ENCODE measurements around the gene RRN3.
"Not testable (repeated sequence)": the region's sequence is repeated elsewhere in the genome, so short reads cannot be mapped to it uniquely, and the experiment has no call there.

RRN3 gene

DNA sequence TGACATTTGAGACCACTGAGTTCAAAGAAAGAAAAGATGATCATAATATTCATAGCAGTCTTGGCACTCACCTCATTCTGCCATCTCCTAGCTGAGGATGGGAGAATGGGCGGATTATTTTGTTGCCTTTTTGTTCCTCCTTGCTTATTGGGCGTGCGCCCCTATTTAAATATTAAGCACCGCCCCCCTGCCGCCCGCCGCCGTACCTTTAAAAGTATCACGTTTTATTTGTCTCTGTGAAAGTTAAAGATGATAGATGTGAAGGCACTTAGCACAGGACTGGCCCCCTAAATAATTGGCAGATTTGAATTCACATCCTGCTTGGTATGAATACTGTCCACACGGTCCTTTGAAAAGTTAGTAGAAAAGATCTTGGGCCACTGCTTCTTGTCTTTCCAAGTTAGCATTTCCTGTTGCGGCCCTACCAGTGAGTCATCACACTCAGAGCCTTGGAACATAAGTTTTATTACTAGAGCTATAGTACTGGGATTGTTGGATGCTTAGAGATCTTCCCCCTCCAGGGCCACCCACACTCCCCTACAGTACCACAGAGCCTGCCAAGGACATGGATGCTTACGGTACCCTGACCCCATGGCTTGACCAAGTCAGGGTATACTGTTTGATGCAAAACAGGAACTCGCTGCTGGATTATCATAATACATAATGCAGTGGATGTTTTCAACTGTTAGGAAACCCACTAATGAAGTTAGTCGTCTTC is 68.7 kb downstream of the RRN3 start:
- DNase-seq (ENCODE audit: low read depth): peak; percentile 77

DNA sequence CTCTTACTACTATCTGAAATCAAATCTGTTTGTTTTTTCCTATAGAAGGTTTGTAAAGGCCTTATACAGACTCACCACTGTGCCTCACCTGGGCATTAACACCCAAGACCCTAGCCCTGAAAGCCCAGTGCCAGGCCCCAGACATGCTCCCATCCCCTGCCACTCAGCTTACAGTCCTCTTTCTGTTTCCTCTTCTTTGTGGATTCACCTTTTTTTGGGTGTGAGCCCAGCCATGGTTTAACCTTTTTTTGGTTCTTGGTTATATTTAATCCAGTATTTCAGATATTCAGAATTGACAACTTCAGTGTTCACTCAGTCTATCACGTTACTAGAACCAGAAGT is 69.2 kb downstream of the RRN3 start:
- H3K4me3 ChIP-seq (replicated peaks; ENCODE audit: low read depth, low read length); DNase-seq (ENCODE audit: low read depth): not testable (repeated sequence)

More for the DNA sequence above, 68.7 kb downstream of the RRN3 start:
- not testable (repeated sequence) for H3K4me3 ChIP-seq (replicated peaks; ENCODE audit: low read depth, low read length)

DNA sequence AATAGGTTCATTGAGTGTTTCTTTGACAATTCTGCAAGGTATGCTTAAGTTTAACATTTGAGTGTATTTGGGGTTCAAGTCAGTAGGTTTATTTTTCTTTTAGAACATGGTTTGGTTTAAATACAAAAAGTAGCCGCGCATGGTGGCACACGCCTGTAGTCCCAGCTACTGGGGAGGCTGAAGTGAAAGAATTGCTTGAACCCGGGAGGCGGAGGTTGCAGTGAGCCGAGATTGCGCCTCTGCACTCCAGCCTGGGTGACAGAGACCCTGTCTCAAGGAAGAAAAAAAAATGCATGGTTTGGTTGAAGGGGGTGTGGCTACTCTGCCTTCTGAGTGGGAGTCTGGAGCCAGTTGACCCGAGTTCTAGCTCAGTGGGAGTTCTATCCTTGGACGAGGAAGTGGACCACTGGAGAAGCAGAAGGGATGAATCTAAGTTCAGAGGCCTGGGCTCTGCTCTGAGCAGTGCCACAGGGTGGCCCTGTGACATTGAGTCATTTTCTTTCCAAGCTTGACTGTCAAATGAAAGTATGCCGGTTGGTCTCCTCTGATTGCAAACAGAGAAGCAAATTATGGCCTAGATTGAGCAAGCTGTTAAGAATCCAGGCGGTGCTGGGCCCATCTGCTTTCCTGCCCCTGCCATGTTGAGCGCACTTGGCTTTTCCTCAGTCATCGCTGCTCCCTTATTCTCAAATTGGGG is 70.5 kb downstream of the RRN3 start:
- H3K4me3 ChIP-seq (replicated peaks; ENCODE audit: low read depth, low read length); DNase-seq (ENCODE audit: low read depth): not testable (repeated sequence)

DNA sequence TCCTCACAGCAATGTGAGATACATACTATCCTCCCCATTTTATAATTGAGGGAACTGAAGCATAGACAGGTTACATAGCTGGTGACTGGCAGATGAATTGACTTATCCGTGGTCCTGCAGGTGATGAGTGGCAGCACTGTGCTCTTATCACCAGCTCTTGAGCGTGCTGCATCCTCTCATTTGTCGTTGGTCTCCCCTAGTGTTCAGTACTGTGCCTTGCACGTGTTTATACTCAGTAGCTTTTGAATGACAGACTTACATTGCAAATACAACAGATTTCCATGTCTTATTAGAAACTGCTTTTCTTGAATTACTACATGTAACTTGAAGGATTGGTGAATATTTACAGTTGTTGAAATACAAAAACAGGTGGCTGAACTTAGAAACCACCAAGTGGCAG is 71.9 kb downstream of the RRN3 start:
- H3K4me3 ChIP-seq (replicated peaks; ENCODE audit: low read depth, low read length): not testable (repeated sequence)
- TF ChIP-seq, protein P1, sequence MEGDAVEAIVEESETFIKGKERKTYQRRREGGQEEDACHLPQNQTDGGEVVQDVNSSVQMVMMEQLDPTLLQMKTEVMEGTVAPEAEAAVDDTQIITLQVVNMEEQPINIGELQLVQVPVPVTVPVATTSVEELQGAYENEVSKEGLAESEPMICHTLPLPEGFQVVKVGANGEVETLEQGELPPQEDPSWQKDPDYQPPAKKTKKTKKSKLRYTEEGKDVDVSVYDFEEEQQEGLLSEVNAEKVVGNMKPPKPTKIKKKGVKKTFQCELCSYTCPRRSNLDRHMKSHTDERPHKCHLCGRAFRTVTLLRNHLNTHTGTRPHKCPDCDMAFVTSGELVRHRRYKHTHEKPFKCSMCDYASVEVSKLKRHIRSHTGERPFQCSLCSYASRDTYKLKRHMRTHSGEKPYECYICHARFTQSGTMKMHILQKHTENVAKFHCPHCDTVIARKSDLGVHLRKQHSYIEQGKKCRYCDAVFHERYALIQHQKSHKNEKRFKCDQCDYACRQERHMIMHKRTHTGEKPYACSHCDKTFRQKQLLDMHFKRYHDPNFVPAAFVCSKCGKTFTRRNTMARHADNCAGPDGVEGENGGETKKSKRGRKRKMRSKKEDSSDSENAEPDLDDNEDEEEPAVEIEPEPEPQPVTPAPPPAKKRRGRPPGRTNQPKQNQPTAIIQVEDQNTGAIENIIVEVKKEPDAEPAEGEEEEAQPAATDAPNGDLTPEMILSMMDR (IDR thresholded peaks at IDR 0.05; ENCODE audit: low read length, missing control alignments): peak; percentile 47
- DNase-seq (ENCODE audit: low read depth): peak; percentile 43

DNA sequence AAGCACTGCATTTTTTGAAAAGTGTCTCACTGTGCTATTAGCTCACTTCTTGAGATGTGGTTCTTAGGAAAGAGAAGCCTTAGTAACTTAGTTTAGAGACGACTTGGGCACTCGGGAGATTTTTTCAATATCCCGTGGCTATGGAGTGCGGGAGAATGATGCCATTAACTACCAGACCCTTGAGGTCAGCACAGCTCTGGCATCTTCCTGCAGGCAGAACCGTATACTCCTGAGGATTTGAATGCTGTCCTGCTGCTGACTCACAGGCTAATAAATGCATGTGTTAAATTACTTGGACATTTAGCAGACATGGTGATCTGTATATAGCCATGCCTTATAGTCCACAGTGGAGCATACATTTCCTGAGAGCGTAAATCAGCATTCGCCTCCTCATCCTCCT is 72.6 kb downstream of the RRN3 start:
- H3K4me3 ChIP-seq (replicated peaks; ENCODE audit: low read depth, low read length): not testable (repeated sequence)
- DNase-seq (ENCODE audit: low read depth): peak; percentile 3

DNA sequence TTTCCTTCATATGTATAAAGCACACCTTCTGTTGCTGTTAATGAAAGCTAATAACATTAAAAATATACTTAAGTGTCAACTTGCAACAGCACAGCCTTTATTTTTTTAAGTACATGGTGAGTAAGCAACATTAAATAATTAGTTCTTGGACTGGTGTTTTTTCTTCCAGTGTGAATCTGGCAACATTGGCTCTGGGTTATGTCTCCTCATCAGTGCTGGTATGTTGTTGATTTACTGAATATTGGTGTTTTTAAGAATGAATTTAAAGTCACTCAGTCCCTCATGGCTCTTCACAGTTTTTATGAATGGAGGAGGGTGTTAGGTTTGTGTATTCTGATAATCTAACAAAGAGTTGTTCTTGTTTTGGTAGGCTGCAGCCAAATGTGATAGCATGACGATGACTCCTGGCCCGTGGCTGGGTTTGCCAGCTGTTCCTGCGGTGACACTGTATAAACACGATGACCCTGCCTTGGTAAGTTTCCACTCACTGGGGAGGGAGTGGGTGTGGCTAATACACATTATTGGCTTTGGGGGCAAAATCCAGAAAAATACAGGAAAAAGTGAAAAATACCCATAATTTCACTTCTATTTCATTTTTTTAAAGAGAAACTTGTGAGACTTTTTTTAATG is 77.0 kb downstream of the RRN3 start:
- not testable (repeated sequence) for H3K4me3 ChIP-seq (replicated peaks; ENCODE audit: low read depth, low read length)
- DNase-seq (ENCODE audit: low read depth): peak; percentile 73

DNA sequence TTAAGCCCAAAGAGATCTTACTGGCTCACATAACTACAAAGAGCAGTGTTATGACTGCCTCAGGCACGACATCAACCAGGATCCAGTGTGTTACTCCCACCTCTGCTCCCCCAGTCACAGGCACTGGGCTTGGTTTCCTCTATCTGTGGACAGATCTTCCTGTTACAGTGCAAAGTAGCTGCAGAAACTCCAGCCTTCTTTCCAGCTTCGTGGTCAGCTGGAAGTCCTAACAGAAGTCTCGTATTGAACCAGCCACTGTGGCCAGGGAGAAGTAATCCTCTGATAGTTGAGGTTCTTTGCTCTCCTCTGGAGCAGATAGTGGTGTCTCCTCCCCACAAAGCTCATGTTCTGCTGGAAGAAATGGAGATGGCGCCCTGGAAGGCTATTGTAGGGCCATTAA is 77.7 kb downstream of the RRN3 start:
- H3K4me3 ChIP-seq (replicated peaks; ENCODE audit: low read depth, low read length): not testable (repeated sequence)
- peak; percentile 11 for DNase-seq (ENCODE audit: low read depth)

DNA sequence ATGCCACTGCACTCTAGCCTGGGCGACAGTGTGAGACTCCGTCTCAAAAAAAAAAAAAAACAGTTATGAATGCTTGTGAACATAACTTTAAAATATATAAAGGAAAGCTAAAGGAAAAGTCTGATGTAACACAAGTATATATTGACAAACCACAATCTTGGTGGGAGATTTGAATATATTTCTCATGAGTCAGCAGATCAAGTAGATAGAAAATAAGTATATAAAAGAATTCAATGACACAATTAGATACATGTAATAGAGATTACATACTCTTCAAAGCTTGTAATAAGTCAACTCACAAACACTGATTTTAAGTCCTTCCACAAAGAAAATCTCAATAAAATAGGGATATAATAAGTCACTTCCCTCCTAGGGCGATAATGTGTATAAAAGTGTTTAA is 78.4 kb downstream of the RRN3 start:
- not testable (repeated sequence) for H3K4me3 ChIP-seq (replicated peaks; ENCODE audit: low read depth, low read length); DNase-seq (ENCODE audit: low read depth)

DNA sequence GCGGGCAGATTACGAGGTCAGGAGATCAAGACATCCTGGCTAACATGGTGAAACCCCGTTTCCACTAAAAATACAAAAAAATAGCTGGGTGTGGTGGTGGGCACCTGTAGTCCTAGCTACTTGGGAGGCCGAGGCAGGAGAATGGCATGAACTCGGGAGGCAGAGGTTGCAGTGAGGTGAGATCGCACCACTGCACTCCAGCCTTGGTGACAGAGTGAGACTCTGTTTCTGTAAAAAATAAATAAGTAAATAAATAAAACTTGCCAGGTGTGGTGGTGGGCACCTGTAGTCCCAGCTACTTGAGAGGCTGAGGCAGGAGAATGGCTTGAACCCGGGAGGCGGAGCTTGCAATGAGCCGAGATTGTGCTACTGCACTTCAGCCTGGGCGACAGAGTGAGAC is 81.1 kb downstream of the RRN3 start:
- not testable (repeated sequence) for H3K4me3 ChIP-seq (replicated peaks; ENCODE audit: low read depth, low read length)

More for the DNA sequence above, 81.1 kb downstream of the RRN3 start:
- not testable (repeated sequence) for DNase-seq (ENCODE audit: low read depth)

Measured in fibroblast of pulmonary artery (primary cell).